ENCODE measurements around the gene MRPL46.
"Not testable (repeated sequence)": the region's sequence is repeated elsewhere in the genome, so short reads cannot be mapped to it uniquely, and the experiment has no call there.

MRPL46 gene

DNA sequence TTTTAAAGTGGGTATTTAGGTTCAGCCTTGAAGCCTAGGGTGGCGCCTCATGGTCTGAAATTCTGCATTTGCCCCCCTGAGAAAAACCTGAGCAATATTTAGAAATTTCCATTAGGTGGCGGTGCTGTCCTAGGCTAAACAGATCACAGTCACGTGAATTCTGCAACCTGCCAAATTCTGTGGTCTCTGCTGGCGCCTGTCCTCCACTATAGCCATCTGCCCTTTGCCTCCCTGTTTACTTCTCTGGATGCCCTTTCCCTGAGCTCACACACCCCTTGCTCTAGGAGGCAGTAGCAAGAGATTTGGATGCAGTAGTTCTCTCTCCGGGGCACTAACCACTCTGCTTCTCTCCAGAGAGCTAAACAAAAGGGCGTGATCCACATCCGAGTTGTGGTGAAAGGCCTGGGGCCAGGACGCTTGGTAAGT is 9.5 kb upstream of the MRPL46 start:
- TF ChIP-seq, protein P1, sequence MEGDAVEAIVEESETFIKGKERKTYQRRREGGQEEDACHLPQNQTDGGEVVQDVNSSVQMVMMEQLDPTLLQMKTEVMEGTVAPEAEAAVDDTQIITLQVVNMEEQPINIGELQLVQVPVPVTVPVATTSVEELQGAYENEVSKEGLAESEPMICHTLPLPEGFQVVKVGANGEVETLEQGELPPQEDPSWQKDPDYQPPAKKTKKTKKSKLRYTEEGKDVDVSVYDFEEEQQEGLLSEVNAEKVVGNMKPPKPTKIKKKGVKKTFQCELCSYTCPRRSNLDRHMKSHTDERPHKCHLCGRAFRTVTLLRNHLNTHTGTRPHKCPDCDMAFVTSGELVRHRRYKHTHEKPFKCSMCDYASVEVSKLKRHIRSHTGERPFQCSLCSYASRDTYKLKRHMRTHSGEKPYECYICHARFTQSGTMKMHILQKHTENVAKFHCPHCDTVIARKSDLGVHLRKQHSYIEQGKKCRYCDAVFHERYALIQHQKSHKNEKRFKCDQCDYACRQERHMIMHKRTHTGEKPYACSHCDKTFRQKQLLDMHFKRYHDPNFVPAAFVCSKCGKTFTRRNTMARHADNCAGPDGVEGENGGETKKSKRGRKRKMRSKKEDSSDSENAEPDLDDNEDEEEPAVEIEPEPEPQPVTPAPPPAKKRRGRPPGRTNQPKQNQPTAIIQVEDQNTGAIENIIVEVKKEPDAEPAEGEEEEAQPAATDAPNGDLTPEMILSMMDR (IDR thresholded peaks at IDR 0.05; ENCODE audit: control insufficient read depth, insufficient read depth, low read depth, low read length, missing control alignments), result peak; percentile 57
- no peak overlapping the region for H3K4me3 ChIP-seq (ENCODE audit: control insufficient read depth, low read depth, low read length)
- DNase-seq (ENCODE audit: low read depth), result no peak

DNA sequence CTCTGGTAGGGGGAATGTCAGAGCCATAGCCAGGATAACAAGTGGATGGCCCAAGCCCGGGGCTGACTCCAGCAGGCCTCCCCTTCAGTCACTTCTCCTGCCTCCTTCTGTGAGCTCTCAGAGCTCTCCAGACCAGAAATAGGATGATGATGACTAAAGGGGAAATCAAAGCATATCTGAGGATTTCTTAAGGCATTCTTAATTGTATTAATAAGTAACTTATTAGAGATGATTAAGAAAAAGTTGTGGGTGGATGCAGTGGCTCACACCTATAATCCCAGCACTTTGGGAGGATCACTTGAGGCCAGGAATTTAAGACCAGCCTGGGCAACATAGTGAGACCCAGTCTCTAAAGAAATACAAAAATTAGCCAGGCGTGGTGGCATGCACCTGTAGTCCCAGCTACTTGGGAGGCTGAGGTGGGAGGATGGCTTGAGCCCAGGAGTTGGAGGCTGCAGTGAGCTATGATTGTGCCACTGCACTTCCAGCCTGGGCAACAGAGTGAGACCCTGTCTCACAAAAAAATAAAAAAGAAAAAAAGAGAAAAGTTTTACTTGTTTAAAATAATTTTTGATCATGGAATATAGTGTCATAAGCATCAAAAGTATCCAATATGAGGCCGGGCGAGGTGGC is 6.6 kb upstream of the MRPL46 start:
- H3K4me3 ChIP-seq (ENCODE audit: control insufficient read depth, low read depth, low read length); DNase-seq (ENCODE audit: low read depth): not testable (repeated sequence)

DNA sequence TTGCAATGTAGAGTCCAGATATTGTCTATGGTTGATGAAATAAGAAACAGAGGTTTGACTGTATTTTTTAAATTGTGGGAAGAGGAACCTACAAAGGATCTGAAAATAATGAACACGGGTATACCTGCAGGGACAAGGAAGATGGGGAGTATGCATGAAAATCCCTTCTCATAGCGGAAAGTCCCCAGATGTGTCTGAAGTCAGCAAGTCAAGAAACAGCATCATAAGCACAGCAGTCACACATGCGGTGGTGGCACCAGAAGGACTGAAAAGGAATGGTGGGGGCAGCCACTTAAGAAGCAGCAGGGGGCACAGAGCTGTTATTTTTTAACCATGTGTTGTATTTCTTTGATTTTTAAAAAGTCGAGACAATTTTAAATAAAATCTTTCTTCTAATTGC is 5.0 kb upstream of the MRPL46 start:
- DNase-seq (ENCODE audit: low read depth), result no peak
- TF ChIP-seq, protein P1 (IDR thresholded peaks at IDR 0.05; ENCODE audit: control insufficient read depth, insufficient read depth, low read depth, low read length, missing control alignments), result no peak
- H3K4me3 ChIP-seq (ENCODE audit: control insufficient read depth, low read depth, low read length), result no peak overlapping the region

DNA sequence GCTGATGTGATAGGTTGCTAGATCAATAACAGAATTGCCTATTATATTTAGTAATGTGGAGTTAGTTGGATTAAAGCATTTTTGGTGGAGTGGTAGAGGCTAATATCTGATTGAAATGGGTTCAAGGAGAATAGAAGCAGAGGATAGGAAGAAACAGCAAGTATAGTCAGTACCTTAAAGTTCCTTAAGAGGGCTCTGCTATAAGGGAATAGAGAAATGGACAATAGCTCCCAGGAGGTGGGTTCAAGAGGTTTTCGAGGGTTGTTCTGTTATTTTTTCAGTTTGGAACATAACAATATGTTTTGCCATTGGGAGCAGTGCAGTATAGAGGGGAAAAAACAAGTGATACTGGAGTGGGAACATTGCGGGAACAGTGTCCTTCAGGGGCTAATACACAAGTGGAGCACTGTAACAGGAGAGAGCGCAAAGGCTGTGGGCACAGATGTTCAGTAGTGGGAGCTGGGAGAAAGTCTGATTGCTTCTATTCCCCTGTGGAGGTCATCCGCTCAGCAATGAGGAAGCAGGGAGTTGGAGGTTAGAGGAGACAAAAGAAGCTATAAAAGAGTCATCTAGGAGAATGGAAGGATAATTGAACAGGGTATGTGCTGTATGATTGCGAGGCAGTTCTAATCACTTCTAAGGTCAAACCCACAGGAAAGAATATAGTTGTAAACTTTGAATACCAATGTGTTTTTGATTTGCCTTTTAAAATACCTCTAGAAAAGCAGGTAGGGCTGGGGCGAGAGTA is 3.6 kb upstream of the MRPL46 start:
- DNase-seq (ENCODE audit: low read depth), result no peak
- no peak overlapping the region for H3K4me3 ChIP-seq (ENCODE audit: control insufficient read depth, low read depth, low read length)
- TF ChIP-seq, protein P1 (IDR thresholded peaks at IDR 0.05; ENCODE audit: control insufficient read depth, insufficient read depth, low read depth, low read length, missing control alignments), result no peak

DNA sequence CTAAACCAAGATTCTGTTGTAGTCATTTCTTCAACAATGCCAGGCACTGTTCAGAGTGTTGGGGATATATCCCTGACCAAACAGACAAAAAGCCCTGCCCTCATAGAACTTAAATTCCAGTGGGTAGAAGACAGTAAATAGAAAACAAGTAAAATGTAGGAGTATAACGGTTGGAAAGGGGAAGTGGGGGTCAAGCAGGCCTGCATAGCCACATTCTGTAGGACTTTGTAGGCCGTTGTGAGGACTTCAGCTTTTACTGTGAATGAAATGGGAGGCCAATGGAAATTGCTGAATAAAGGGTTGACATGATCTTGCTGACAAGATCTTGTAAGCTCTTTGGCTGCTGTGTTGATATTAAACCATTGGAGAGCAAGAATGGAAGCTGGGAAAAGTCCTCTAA is 2.1 kb upstream of the MRPL46 start:
- TF ChIP-seq, protein P1 (IDR thresholded peaks at IDR 0.05; ENCODE audit: control insufficient read depth, insufficient read depth, low read depth, low read length, missing control alignments), result no peak
- no peak overlapping the region for H3K4me3 ChIP-seq (ENCODE audit: control insufficient read depth, low read depth, low read length)
- no peak for DNase-seq (ENCODE audit: low read depth)

DNA sequence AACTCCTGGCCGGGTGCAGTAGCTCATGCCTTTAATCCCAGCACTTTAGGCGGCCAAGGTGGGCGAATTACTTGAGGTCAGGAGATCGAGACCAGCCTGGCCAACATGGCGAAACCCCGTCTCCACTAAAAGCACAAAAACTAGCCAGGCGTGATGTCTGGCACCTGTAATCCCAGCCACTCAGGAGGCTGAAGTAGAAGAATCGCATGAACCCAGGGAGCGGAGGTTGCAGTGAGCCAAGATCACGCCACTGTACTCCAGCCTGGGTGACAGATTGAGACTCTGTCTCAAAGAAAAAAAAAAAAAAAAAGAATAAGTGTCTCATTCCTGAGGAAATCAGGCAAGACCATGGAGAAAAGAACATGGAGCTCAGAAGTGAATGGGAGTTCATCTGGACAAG is 1.5 kb upstream of the MRPL46 start:
- not testable (repeated sequence) for DNase-seq (ENCODE audit: low read depth); H3K4me3 ChIP-seq (ENCODE audit: control insufficient read depth, low read depth, low read length)

DNA sequence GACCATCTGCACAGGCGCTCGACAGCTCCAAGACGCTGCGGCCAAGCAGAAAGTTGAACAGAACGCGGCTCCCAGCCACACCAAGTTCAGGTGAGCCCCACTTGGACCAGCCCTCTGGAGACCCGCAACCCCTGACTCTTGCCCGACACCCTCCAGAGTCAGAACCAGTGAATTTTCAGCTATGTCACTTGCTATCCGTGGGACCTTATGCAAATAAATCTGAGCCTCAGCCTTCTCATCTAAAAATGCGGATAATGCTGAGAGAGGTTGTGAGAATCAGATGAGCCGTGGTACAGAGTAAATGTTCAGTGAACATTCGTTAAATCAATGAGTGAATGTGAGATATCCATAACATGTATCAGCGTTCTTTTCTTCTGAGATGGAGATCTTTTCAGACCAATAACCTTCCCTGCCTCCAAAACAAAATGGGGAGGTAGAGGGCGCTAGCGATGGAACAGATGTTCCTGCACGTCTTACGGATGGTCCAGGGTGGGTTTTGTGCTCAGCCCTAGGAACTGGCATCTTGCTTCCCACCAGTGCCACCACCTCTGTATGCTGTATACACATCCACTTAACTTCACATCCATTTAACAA is 844 bp upstream of the MRPL46 start:
- TF ChIP-seq, protein P1 (IDR thresholded peaks at IDR 0.05; ENCODE audit: control insufficient read depth, insufficient read depth, low read depth, low read length, missing control alignments), result peak; percentile 47

More for the DNA sequence above, 844 bp upstream of the MRPL46 start:
- H3K4me3 ChIP-seq (ENCODE audit: control insufficient read depth, low read depth, low read length), result peak overlapping the region; percentile 98
- no peak for DNase-seq (ENCODE audit: low read depth)
